ENCODE data around the gene S100Z.
A peak's percentile ranks its signal among the peaks of the same experiment; 100 is the strongest.
"Not testable (repeated sequence)": the region's sequence is repeated elsewhere in the genome, so short reads cannot be mapped to it uniquely, and the experiment has no call there.

S100Z gene

GRCh38 chr5:76831110-76831452 is 18.7 kb upstream of the S100Z start:
- DNase-seq = no peak

GRCh38 chr5:76836181-76836580 is 13.6 kb upstream of the S100Z start:
- no peak for DNase-seq

- no peak for DNase-seq
These were observed 13.2 kb upstream of the S100Z start for GRCh38 chr5:76836585-76836984.

- no peak for DNase-seq
These were observed 11.1 kb upstream of the S100Z start for GRCh38 chr5:76838481-76839261.

- DNase-seq = no peak
These were observed 8.5 kb upstream of the S100Z start for GRCh38 chr5:76841361-76841760.

- no peak for DNase-seq
These were observed 3.9 kb upstream of the S100Z start for GRCh38 chr5:76845890-76846289.

GRCh38 chr5:76850543-76851145 is 830 bp downstream of the S100Z start:
- DNase-seq = no peak

GRCh38 chr5:76851728-76852369 is 2.0 kb downstream of the S100Z start:
- DNase-seq = no peak

- DNase-seq = no peak
These were observed 3.0 kb downstream of the S100Z start for GRCh38 chr5:76852772-76853171.

GRCh38 chr5:76853741-76854140 is 3.9 kb downstream of the S100Z start:
- DNase-seq = not testable (repeated sequence)

GRCh38 chr5:76854644-76855043 is 4.8 kb downstream of the S100Z start:
- no peak for DNase-seq

- not testable (repeated sequence) for DNase-seq
These were observed 5.7 kb downstream of the S100Z start for GRCh38 chr5:76855501-76855900.

- DNase-seq = no peak
These were observed 6.1 kb downstream of the S100Z start for GRCh38 chr5:76855961-76856360.

GRCh38 chr5:76856800-76857199 is 7.0 kb downstream of the S100Z start:
- not testable (repeated sequence) for DNase-seq

GRCh38 chr5:76859591-76860247 is 9.9 kb downstream of the S100Z start:
- DNase-seq = no peak

GRCh38 chr5:76861612-76862011 is 11.8 kb downstream of the S100Z start:
- no peak for DNase-seq

- no peak for DNase-seq
These were observed 13.2 kb downstream of the S100Z start for GRCh38 chr5:76863001-76863400.

GRCh38 chr5:76866503-76866902 is 16.7 kb downstream of the S100Z start:
- no peak for DNase-seq

GRCh38 chr5:76867038-76867437 is 17.2 kb downstream of the S100Z start:
- DNase-seq = no peak

- DNase-seq = peak; percentile 45
These were observed 18.2 kb downstream of the S100Z start for GRCh38 chr5:76867827-76868693.

- DNase-seq = no peak
These were observed 20.2 kb downstream of the S100Z start for GRCh38 chr5:76870046-76870445.

- DNase-seq = no peak
These were observed 24.3 kb downstream of the S100Z start for GRCh38 chr5:76874088-76874581.
